Neural crest cell (in vitro differentiated cells): Measurements from ENCODE around the gene VPS8. TPM values are rescaled to one million over a fixed set of nuclear protein-coding genes. Genes with fewer than 3 reads are reported as not detected.
A peak's percentile ranks its signal among the peaks of the same experiment; 100 is the strongest.
"Not testable (repeated sequence)": the region's sequence is repeated elsewhere in the genome, so short reads cannot be mapped to it uniquely, and the experiment has no call there.

ENCODE experiments used
- DNase-seq: peaks from one replicate; pipeline ENCODE4 v3.0.0; 2021; ENCODE audit warnings: low read depth, mixed read lengths, low spot score
- H3K27ac Mint-ChIP-seq: one replicate; pipeline ENCODE4 v1.8.0; 2021; ENCODE audit warnings: mild to moderate bottlenecking, mixed read lengths; ENCODE audit not compliant: unreplicated experiment
- H3K27me3 Mint-ChIP-seq: 2 replicates; pipeline ENCODE4 v1.8.0; 2021; ENCODE audit warnings: low read depth, mild to moderate bottlenecking, mixed read lengths
- H3K36me3 Mint-ChIP-seq: 2 replicates; pipeline ENCODE4 v1.8.0; 2021; ENCODE audit warnings: low read depth, mild to moderate bottlenecking, mixed read lengths
- H3K4me1 Mint-ChIP-seq: 2 replicates; pipeline ENCODE4 v1.8.0; 2021; ENCODE audit warnings: mixed read lengths
- H3K4me3 Mint-ChIP-seq: one replicate; pipeline ENCODE4 v1.8.0; 2021; ENCODE audit warnings: mild to moderate bottlenecking, mixed read lengths
- H3K9me3 Mint-ChIP-seq: 2 replicates; pipeline ENCODE4 v1.8.0; 2021; ENCODE audit warnings: mixed read lengths
- total RNA-seq: library from RNA; stranded (reverse); gene quantifications from 2 replicates; pipeline ENCODE4 v1.2.1, GENCODE V29; 2021
- TF ChIP-seq, protein P1 (sequence below): fragments of 200-600 bp; sonication (generic); conservative IDR thresholded peaks from 2 replicates; pipeline ENCODE4 v1.5.0; 2021; ENCODE audit warnings: antibody characterized with exemption, mild to moderate bottlenecking

The VPS8 gene
- total RNA-seq, 1 donor from 2014 or later = 55.7 TPM

DNA sequence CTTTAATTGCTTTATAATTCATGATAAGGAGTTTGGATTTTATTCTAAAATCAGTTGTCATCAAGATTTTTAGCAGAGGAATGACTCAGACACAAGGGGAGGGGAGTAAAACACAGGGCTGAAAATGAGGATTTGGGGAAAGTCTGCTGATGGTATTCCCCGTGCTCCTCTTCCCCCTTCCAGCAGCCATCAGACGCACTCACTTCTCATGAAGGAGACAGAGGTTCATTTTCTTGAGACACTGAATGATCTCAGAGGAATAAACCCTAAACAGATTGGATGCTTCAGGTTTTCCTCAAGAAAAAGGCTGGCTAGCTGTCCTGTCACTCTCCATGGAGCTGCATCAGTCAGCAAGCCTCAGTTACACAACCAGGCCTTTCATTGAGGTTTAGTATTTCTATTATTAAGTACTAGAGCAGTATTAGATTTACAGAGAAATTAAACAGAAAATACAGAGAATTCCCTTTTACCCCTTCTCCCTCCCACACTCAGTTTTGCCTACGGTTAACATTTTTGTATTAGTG is 174.5 kb downstream of the VPS8 start:
- no peak overlapping the region for H3K4me3 Mint-ChIP-seq
- DNase-seq = no peak

GRCh38 chr3:184993394-184993793 is 181.4 kb downstream of the VPS8 start:
- no peaks in the 10 kb centered on the region for H3K9me3 Mint-ChIP-seq
- DNase-seq = no peak
- no peaks in the 10 kb centered on the region for H3K27me3 Mint-ChIP-seq
- no peak overlapping the region for H3K4me3 Mint-ChIP-seq
- H3K36me3 Mint-ChIP-seq = peaks cover 15% of the 10 kb centered on the region
- peak overlapping the region; percentile 15 for H3K27ac Mint-ChIP-seq
- TF ChIP-seq, protein P1, sequence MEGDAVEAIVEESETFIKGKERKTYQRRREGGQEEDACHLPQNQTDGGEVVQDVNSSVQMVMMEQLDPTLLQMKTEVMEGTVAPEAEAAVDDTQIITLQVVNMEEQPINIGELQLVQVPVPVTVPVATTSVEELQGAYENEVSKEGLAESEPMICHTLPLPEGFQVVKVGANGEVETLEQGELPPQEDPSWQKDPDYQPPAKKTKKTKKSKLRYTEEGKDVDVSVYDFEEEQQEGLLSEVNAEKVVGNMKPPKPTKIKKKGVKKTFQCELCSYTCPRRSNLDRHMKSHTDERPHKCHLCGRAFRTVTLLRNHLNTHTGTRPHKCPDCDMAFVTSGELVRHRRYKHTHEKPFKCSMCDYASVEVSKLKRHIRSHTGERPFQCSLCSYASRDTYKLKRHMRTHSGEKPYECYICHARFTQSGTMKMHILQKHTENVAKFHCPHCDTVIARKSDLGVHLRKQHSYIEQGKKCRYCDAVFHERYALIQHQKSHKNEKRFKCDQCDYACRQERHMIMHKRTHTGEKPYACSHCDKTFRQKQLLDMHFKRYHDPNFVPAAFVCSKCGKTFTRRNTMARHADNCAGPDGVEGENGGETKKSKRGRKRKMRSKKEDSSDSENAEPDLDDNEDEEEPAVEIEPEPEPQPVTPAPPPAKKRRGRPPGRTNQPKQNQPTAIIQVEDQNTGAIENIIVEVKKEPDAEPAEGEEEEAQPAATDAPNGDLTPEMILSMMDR = no peak
- H3K4me1 Mint-ChIP-seq = no peaks in the 10 kb centered on the region

More for the DNA sequence above, 174.5 kb downstream of the VPS8 start:
- TF ChIP-seq, protein P1 = no peak
- Mint-ChIP-seq H3K27me3 (no peaks in the 10 kb centered on the region), H3K27ac (no peak overlapping the region), H3K9me3 (peaks cover 3% of the 10 kb centered on the region), H3K4me1 (no peaks in the 10 kb centered on the region), H3K36me3 (peaks cover 30% of the 10 kb centered on the region)

- not testable (repeated sequence) for H3K4me3 Mint-ChIP-seq, H3K27me3 Mint-ChIP-seq, H3K27ac Mint-ChIP-seq, DNase-seq, H3K4me1 Mint-ChIP-seq, H3K9me3 Mint-ChIP-seq
- peaks cover 53% of the 10 kb centered on the region for H3K36me3 Mint-ChIP-seq
Measured at GRCh38 chr3:185003876-185004275, 191.9 kb downstream of the VPS8 start.

GRCh38 chr3:185009650-185010049 is 197.7 kb downstream of the VPS8 start:
- DNase-seq = no peak
- Mint-ChIP-seq H3K4me1 (no peaks in the 10 kb centered on the region), H3K4me3 (no peak overlapping the region), H3K9me3 (peaks cover 12% of the 10 kb centered on the region), H3K36me3 (peaks cover 51% of the 10 kb centered on the region), H3K27ac (no peak overlapping the region), H3K27me3 (no peaks in the 10 kb centered on the region)
- TF ChIP-seq, protein P1 = no peak

- H3K4me1 Mint-ChIP-seq, DNase-seq, H3K27me3 Mint-ChIP-seq, H3K9me3 Mint-ChIP-seq, H3K27ac Mint-ChIP-seq, H3K4me3 Mint-ChIP-seq: not testable (repeated sequence)
- H3K36me3 Mint-ChIP-seq = peaks cover 21% of the 10 kb centered on the region
Measured at GRCh38 chr3:185017584-185017983, 205.6 kb downstream of the VPS8 start.

- H3K4me1 Mint-ChIP-seq = not testable (repeated sequence)
Measured at GRCh38 chr3:185017996-185018395, 206.0 kb downstream of the VPS8 start.

DNA sequence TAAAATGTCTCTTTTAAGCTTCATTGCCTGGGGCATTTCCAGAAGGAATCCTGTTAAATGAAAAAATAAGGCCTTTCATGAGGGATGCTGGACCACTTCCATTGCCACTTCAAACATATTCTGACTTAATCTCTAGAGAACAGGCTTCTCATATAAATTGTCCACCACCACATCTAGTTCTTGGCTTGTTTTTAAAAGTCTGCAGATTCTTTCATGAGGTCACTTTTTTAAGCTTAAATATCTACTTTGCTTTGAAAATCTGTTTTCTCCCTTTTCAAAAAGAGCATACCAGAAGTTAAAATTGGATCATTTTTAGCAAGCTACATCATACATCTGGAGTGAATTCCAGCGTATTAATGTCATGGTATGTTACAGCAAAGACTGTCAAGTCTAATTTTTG is 209.3 kb downstream of the VPS8 start:
- DNase-seq = no peak
- peaks cover 10% of the 10 kb centered on the region for H3K9me3 Mint-ChIP-seq
- H3K4me1 Mint-ChIP-seq = no peaks in the 10 kb centered on the region
- no peaks in the 10 kb centered on the region for H3K27me3 Mint-ChIP-seq
- no peak overlapping the region for H3K4me3 Mint-ChIP-seq
- TF ChIP-seq, protein P1 = no peak
- peaks cover 22% of the 10 kb centered on the region for H3K36me3 Mint-ChIP-seq
- H3K27ac Mint-ChIP-seq = no peak overlapping the region

More at GRCh38 chr3:185017996-185018395, 206.0 kb downstream of the VPS8 start:
- H3K9me3 Mint-ChIP-seq, H3K27ac Mint-ChIP-seq, DNase-seq, H3K4me3 Mint-ChIP-seq, H3K27me3 Mint-ChIP-seq: not testable (repeated sequence)
- H3K36me3 Mint-ChIP-seq = peaks cover 21% of the 10 kb centered on the region
